Body of pancreas (tissue), 4 donors: ENCODE results near the gene KIF17. TPM values are rescaled to one million over a fixed set of nuclear protein-coding genes. Genes with fewer than 3 reads are reported as not detected.

Source experiments
- ATAC-seq: fragments of 150-250 bp; one replicate; pipeline ENCODE4 v1.9.1; 2016
- DNase-seq, 4 donors: peaks; one replicate each; pipeline ENCODE4 v3.0.0-alpha.2; 2019
- H3K27ac ChIP-seq, 4 donors: fragments of 200-600 bp; sonication (generic); 1 replicate in 3 of 4; 2 replicates in 1 of 4; pipeline versions ENCODE4 v1.5.1 to v1.6.1; 2016 to 2019; ENCODE audit warnings: mild to moderate bottlenecking in 1 of 4, mixed read lengths in 1 of 4, moderate library complexity in 1 of 4
- H3K27me3 ChIP-seq, 2 donors: fragments of 200-600 bp; sonication (generic); one replicate each; pipeline ENCODE4 v1.6.0; 2016; ENCODE audit warnings: mild to moderate bottlenecking in 1 of 2
- H3K36me3 ChIP-seq, 2 donors: fragments of 200-600 bp; sonication (generic); replicated peaks in 1 of 2; 2 replicates each; pipeline ENCODE4 v1.5.1; 2016; ENCODE audit warnings: low read depth in 2 of 2; ENCODE audit not compliant: insufficient read depth in 1 of 2
- H3K4me1 ChIP-seq: fragments of 200-600 bp; sonication (generic); one replicate; pipeline ENCODE4 v1.6.0; 2016
- H3K4me3 ChIP-seq, 2 donors: fragments of 200-600 bp; sonication (generic); 1 replicate in 1 of 2; 2 replicates in 1 of 2; pipeline ENCODE4 v1.5.1; 2016 to 2019
- H3K9me3 ChIP-seq, 3 donors: fragments of 200-600 bp; sonication (generic); 1 replicate in 2 of 3; 2 replicates in 1 of 3; pipeline ENCODE4 v1.5.1; 2016
- CTCF ChIP-seq, 7 experiments: fragments of 450-650 bp in 4 of 7; fragments of 200-600 bp in 3 of 7; sonication (generic) in 3 of 7; IDR thresholded peaks; one replicate each; pipeline ENCODE4 v1.5.1; 2016 to 2019; ENCODE audit warnings: antibody characterized with exemption in 7 of 7
- POLR2A ChIP-seq, 3 donors: fragments of 450-650 bp; IDR thresholded peaks; one replicate each; pipeline ENCODE4 v1.6.1; 2016; ENCODE audit warnings: antibody characterized with exemption in 3 of 3, mild to moderate bottlenecking in 2 of 3
- WGBS, 2 donors: methylation state at CpG; one replicate each; pipeline ENCODE4 v1.1.5; 2017; 5-methylcytosine and 5-hydroxymethylcytosine counted together
- intact Hi-C: fragments of 100-400 bp; cut with DNase I; formaldehyde crosslinking; loops from one replicate; pipeline ENCODE4 v1.15.1; 2023
- total RNA-seq, 2 donors: library from RNA; depleted of rRNA; stranded (reverse); fragments of >200 nt; gene quantifications; one replicate each; pipeline ENCODE4 v1.1.0, GENCODE V29; 2016

The KIF17 gene
- total RNA-seq, 2 donors from 2014 or later = 1.8 TPM; not detected in 1

GRCh38 chr1:20710469-20711284 lies 7.1 kb downstream of the KIF17 start:
- no peaks in the 10 kb centered on the region for H3K9me3 ChIP-seq
- intact Hi-C loops = no loop called here
- no peak overlapping the region for H3K27ac ChIP-seq
- H3K36me3 ChIP-seq = no peaks in the 10 kb centered on the region
- DNase-seq (no peak), ATAC-seq (no peak)
- 61 to 70% methylated on average over 13 to 18 of the region's 18 CpGs for WGBS, 2 donors
- no peaks in the 10 kb centered on the region for H3K27me3 ChIP-seq
- TF ChIP-seq POLR2A (IDR thresholded peaks at IDR 0.05) (no peak), CTCF (IDR thresholded peaks at IDR 0.05) (no peak)
- no peak overlapping the region for H3K4me3 ChIP-seq
- H3K4me1 ChIP-seq = no peaks in the 10 kb centered on the region

GRCh38 chr1:20709868-20710267 lies 7.9 kb downstream of the KIF17 start:
- no peaks in the 10 kb centered on the region for H3K9me3 ChIP-seq
- no peaks in the 10 kb centered on the region for H3K36me3 ChIP-seq
- H3K27me3 ChIP-seq = no peaks in the 10 kb centered on the region
- TF ChIP-seq POLR2A (IDR thresholded peaks at IDR 0.05) (no peak), CTCF (IDR thresholded peaks at IDR 0.05) (no peak)
- DNase-seq (no peak), ATAC-seq (no peak)
- 75 to 92% methylated on average over 3 of the region's 3 CpGs for whole genome bisulfite sequencing, 2 donors
- intact Hi-C loops = no loop called here
- H3K4me3 ChIP-seq = no peak overlapping the region
- no peaks in the 10 kb centered on the region for H3K4me1 ChIP-seq
- no peak overlapping the region for H3K27ac ChIP-seq

- DNase-seq = no peak
- ATAC-seq = no peak
- no peaks in the 10 kb centered on the region for H3K4me1 ChIP-seq
- no peaks in the 10 kb centered on the region for H3K27me3 ChIP-seq
- TF ChIP-seq CTCF (IDR thresholded peaks at IDR 0.05) (no peak), POLR2A (IDR thresholded peaks at IDR 0.05) (no peak)
- intact Hi-C loops = no loop called here
- H3K36me3 ChIP-seq = no peaks in the 10 kb centered on the region
- no peaks in the 10 kb centered on the region for H3K9me3 ChIP-seq
- WGBS, 2 donors = 76 to 82% methylated on average over 5 of the region's 5 CpGs
- no peak overlapping the region for H3K4me3 ChIP-seq
- no peak overlapping the region for H3K27ac ChIP-seq
Measured at GRCh38 chr1:20708891-20709290, 8.9 kb downstream of the KIF17 start.

GRCh38 chr1:20708057-20708456 lies 9.8 kb downstream of the KIF17 start:
- Histone ChIP-seq H3K27ac (no peak overlapping the region), H3K27me3 (no peaks in the 10 kb centered on the region), H3K4me1 (no peaks in the 10 kb centered on the region), H3K36me3 (no peaks in the 10 kb centered on the region), H3K9me3 (no peaks in the 10 kb centered on the region), H3K4me3 (no peak overlapping the region)
- DNase-seq (no peak), ATAC-seq (no peak)
- WGBS, 2 donors = 62 to 65% methylated on average over 4 to 6 of the region's 6 CpGs
- intact Hi-C loops = no loop called here
- TF ChIP-seq POLR2A (IDR thresholded peaks at IDR 0.05) (no peak), CTCF (IDR thresholded peaks at IDR 0.05) (no peak)

GRCh38 chr1:20706841-20707240 lies 11.0 kb downstream of the KIF17 start:
- no peak for DNase-seq
- Histone ChIP-seq H3K4me3 (no peak overlapping the region), H3K36me3 (no peaks in the 10 kb centered on the region), H3K27ac (no peak overlapping the region), H3K4me1 (no peaks in the 10 kb centered on the region), H3K27me3 (no peaks in the 10 kb centered on the region), H3K9me3 (no peaks in the 10 kb centered on the region)
- WGBS, 2 donors = 37 to 46% methylated on average over 5 of the region's 5 CpGs
- intact Hi-C loops = no loop called here
- TF ChIP-seq POLR2A (IDR thresholded peaks at IDR 0.05) (no peak), CTCF (IDR thresholded peaks at IDR 0.05) (no peak)
- no peak for ATAC-seq
